ENCODE results near the gene KHSRP. TPM values are rescaled to one million over a fixed set of nuclear protein-coding genes. Genes with fewer than 3 reads are reported as not detected.

Gene KHSRP, protein sequence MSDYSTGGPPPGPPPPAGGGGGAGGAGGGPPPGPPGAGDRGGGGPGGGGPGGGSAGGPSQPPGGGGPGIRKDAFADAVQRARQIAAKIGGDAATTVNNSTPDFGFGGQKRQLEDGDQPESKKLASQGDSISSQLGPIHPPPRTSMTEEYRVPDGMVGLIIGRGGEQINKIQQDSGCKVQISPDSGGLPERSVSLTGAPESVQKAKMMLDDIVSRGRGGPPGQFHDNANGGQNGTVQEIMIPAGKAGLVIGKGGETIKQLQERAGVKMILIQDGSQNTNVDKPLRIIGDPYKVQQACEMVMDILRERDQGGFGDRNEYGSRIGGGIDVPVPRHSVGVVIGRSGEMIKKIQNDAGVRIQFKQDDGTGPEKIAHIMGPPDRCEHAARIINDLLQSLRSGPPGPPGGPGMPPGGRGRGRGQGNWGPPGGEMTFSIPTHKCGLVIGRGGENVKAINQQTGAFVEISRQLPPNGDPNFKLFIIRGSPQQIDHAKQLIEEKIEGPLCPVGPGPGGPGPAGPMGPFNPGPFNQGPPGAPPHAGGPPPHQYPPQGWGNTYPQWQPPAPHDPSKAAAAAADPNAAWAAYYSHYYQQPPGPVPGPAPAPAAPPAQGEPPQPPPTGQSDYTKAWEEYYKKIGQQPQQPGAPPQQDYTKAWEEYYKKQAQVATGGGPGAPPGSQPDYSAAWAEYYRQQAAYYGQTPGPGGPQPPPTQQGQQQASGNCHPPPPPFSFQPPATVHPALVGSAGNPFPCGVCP
- 100 to 1,000 TPM; 134 to 147 TPM for total RNA-seq
- long read RNA-seq, donor 1, partial matches to known transcripts, result 4 of 24 reads
- long read RNA-seq, donor 1, other reads (novel, unspliced or antisense), result 17 of 24 reads
- long read RNA-seq, donor 2, partial matches to known transcripts, result 3 of 19 reads
- long read RNA-seq, donor 2, other reads (novel, unspliced or antisense), result 10 of 19 reads

GRCh38 chr19:6424195-6424938 lies at the start of gene KHSRP:
Gene KHSRP (minus strand): TSS chr19:6424811. CDS start chr19:6424701, 110 bp downstream.
- intact Hi-C loops (cut with DNase I), result loop anchor here in 1 of 2 donors (5.0 kb wide), 1 partner anchor 402 kb away; no protein-coding TSS in a partner anchor
- DNase-seq (ENCODE audit: low spot score), result peak; percentile 100

DNA sequence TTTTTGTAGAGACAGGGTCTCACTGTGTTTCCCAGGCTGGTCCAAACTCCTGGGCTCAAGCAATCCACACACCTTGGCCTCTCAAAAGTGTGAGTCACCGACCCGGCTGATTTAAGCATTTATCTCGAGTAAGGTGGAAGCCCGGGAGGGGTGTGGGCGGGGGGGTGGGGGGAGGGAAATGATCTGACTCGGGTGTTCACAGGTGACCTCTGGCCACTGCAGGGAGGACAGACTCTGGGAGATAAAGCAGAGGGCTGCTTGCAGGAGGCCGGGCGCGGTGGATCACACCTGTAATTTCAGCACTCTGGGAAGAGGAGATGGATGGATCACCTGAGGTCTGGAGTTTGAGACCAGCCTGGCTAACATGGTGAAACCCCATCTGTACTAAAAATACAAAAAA lies 49.0 kb upstream of the KHSRP start:
- no peak for DNase-seq (ENCODE audit: low spot score)
- intact Hi-C loops (cut with DNase I), result no loop called here

- DNase-seq (ENCODE audit: low spot score), result no peak
- intact Hi-C loops (cut with DNase I), result no loop called here
Observed at GRCh38 chr19:6472713-6473112, 48.1 kb upstream of the KHSRP start.

GRCh38 chr19:6471076-6471475 lies 46.5 kb upstream of the KHSRP start:
- no peak for DNase-seq (ENCODE audit: low spot score)
- intact Hi-C loops (cut with DNase I), result no loop called here

- intact Hi-C loops (cut with DNase I), result no loop called here
- DNase-seq (ENCODE audit: low spot score), result no peak
Observed at GRCh38 chr19:6470173-6470572, 45.6 kb upstream of the KHSRP start.

DNA sequence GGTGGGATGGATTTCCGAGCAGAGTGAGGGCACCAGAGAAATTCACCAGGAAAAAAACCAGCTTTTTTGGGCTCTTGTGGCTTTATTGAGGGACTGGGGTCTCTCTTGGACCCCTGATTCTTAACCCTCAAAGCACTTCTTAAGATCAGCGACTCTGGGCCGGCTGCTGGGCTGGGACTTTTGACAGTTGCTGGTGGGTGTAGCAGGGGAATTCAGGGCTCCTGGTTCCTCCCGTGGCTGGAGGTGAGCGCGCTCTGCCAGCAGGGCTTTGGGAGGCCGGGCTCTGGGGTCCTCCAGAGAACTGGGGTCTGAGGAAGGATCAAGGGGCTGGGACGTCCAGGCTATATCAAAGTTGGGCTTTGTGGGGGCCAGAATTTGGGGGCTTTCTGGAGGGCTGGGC lies 42.8 kb upstream of the KHSRP start:
- intact Hi-C loops (cut with DNase I), result no loop called here
- DNase-seq (ENCODE audit: low spot score), result no peak

DNA sequence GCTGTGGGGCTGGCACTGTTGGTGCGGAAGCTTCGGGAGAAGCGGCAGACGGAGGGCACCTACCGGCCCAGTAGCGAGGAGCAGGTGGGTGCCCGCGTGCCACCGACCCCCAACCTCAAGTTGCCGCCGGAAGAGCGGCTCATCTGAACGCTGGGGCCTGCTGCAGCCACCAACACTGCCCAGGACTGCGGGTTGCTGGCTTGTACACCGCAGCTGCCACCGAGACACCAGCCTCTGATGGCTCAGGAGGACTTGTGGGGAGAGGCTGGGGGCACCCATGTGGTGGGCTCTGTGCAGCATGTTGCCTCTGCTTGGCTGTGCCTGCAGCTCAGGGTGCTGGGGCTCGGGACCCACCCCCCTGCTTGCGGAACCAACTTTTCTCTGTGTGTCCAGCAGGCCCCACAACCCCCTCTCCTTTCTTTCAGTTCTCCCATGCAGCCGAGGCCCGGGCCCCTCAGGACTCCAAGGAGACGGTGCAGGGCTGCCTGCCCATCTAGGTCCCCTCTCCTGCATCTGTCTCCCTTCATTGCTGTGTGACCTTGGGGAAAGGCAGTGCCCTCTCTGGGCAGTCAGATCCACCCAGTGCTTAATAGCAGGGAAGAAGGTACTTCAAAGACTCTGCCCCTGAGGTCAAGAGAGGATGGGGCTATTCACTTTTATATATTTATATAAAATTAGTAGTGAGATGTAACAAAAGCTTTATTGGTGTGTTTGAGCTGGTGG lies 42.1 kb upstream of the KHSRP start:
- no peak for DNase-seq (ENCODE audit: low spot score)
- intact Hi-C loops (cut with DNase I), result no loop called here

- no peak for DNase-seq (ENCODE audit: low spot score)
- intact Hi-C loops (cut with DNase I), result no loop called here
Observed at GRCh38 chr19:6465663-6466062, 41.1 kb upstream of the KHSRP start.

DNA sequence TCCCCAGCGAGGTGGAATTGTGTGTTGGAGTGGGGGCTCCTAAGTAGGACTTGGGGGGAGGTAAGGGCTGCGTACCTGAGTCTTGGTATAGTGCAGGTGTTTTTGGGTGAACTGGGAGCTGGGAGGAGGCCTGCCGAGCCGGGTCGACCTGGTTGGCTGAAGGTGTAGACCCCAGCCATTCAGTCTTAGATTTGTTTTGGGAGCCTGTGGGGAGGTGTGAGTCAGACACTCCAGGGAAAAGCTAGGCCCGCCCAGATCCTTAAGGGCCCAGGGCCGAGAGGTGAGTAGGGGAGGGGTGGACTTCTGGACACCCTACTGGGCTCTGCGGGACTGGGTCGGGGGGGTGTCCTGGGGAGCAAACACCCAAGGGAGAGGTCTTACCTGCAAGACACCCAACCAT lies 40.4 kb upstream of the KHSRP start:
- no peak for DNase-seq (ENCODE audit: low spot score)
- intact Hi-C loops (cut with DNase I), result no loop called here

- intact Hi-C loops (cut with DNase I), result loop anchor here in 1 of 2 donors (5.0 kb wide), 1 partner anchor 1147 kb away; no protein-coding TSS in a partner anchor
- DNase-seq (ENCODE audit: low spot score), result no peak
Observed at GRCh38 chr19:6464070-6464873, 39.7 kb upstream of the KHSRP start, which contains the start of gene CRB3. Gene CRB3 (plus strand): TSS chr19:6464271. CDS start chr19:6464702, 431 bp downstream.

DNA sequence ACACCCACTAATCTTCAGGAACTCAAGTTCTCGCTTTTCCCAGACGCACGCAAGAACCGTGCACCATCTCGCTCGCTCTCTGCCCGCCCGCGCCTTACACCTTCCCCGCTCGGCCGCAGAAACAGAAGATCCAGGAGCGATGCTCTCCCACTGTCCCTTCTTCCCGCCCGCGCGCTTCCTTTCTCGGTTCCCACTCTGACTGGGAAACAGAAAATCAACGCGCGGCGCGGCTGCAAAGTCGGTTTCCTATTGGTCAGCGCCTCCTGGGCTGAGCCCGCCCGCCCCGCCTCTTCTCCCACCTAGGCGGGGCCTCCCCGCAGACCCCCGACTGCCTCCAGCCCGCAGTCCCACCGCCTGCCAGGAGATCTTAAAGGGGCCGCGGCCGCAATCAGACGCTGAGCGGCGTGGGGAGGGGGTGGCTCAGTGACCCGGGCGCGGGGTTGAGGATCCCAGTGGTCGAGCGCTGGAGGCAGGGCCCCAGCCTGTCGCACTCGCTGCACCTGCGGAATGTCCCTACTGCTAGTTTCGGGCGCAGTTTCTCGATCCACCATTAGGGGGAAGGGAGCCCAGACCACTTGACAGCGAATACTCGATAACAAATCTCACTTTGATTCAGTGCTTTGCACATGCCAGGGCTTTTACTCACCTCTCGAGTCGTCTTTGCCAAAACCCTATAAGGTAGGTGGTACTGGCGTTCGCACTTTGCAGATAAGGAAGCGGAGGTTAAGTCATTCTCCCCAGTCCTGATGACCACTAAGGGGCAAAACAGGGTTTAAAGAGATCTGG lies 35.7 kb upstream of the KHSRP start:
- intact Hi-C loops (cut with DNase I), result loop anchor here in 1 of 2 donors (5.0 kb wide), 1 partner anchor 1143 kb away; no protein-coding TSS in a partner anchor
- peak; percentile 99 for DNase-seq (ENCODE audit: low spot score)

GRCh38 chr19:6459262-6460098 lies 34.9 kb upstream of the KHSRP start, which contains the start of gene SLC25A23:
Gene SLC25A23 (minus strand): TSS chr19:6459792. CDS start chr19:6459628, 164 bp downstream.
- no peak for DNase-seq (ENCODE audit: low spot score)
- intact Hi-C loops (cut with DNase I), result loop anchor here in 1 of 2 donors (5.0 kb wide), 1 partner anchor 1142 kb away; no protein-coding TSS in a partner anchor

DNA sequence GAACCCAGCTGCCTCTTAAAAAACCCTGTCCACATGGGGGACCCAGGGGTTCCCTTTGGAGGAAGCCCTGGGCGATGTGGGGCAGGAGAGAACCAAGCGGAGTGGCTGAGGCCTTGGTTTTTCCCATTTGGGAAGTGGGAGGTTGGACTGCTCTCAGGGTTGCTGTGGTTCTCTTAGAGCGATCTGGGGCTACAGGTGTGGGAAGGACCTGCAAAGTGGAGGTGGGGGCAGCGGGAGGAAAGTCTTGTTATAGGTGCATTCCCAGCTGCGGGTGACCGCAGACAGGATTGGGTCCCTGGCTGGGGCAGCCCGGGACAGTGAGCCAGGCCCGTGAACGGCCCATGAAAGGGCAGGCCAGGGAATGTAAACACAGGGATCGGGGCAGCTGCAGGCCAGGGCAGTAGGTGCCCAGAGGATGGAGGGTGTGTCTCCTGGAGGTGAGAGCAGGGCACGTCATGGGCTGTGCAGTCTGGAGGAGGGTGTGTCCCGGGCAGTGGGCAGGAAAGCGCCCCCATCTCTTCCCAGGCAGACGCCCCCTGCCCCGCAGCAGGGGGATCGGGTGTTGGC lies 34.2 kb upstream of the KHSRP start:
- DNase-seq (ENCODE audit: low spot score), result no peak
- intact Hi-C loops (cut with DNase I), result no loop called here

DNA sequence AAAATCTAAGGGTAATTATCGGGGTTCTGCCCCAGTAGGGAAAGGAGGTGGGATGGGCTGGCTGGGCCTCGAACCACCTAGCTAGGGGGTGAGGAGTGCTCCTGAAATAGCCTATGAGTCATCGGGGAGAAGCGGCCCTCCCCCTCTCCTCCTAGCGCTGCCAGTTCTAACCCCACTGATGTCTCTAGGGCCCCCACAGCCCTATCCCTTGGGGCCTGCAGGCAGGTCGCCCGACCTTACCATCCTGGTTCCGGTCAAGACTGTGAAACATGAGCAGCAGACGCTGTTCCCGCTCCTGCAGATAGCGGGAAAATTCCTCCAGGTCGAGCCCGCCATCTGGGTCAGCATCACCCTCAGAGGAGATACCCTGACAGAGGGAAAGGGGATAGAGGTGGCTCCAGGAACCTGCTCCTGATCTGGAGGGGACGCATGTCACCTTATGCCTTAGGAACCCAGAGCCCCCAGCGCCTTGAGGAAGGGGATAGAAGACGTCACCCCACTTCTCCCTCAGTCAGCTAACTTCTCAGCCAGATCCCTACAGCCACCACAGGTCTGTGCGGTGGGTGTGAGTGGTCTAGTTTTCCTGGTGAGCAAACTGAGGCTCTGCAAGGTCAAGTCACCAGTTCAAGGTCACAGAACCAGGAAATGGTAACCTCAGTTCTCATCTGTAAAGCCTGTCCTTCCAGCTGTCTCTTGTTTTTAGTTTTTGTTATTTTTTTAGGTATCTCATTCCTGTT lies 33.5 kb upstream of the KHSRP start:
- intact Hi-C loops (cut with DNase I), result no loop called here
- no peak for DNase-seq (ENCODE audit: low spot score)

GRCh38 chr19:6455924-6456323 lies 31.3 kb upstream of the KHSRP start:
- intact Hi-C loops (cut with DNase I), result no loop called here
- DNase-seq (ENCODE audit: low spot score), result no peak
